ENCODE data around the gene PCDHGB4. TPM values are rescaled to one million over a fixed set of nuclear protein-coding genes. Genes with fewer than 3 reads are reported as not detected.

The PCDHGB4 gene
- total RNA-seq, 1 experiment from 2014 or later: not detected

GRCh38 chr5:141382469-141383294 lies 4.8 kb upstream of the PCDHGB4 start, which contains the start of gene PCDHGA7:
TSS of gene PCDHGA7 (plus strand) at chr5:141382742. CDS start at chr5:141382900, 158 bp downstream.
- no peaks in the 10 kb centered on the region for H3K79me2 ChIP-seq (ENCODE audit: low read depth)
- H3K36me3 ChIP-seq (ENCODE audit: low read depth): no peaks in the 10 kb centered on the region
- H3K4me1 ChIP-seq (replicated peaks; ENCODE audit: insufficient read depth): no peaks in the 10 kb centered on the region
- intact Hi-C loops (cut with micrococcal nuclease; ENCODE audit: unreplicated experiment): no loop called here
- no peak for DNase-seq
- H2AFZ ChIP-seq: no peak within 1 kb of the TSS
- no peak within 1 kb of the TSS for H3K4me2 ChIP-seq
- H3F3A ChIP-seq (ENCODE audit: insufficient read depth, low read depth): no peaks in the 10 kb centered on the region
- TF ChIP-seq EZH2 (IDR thresholded peaks at IDR 0.05; ENCODE audit: low read depth) (no peak), CTCF (conservative IDR thresholded peaks at IDR 0.05) (no peak)
- no peak within 1 kb of the TSS for H3K4me3 ChIP-seq
- ChIA-PET POLR2A (ENCODE audit: unreplicated experiment) (no interaction called here), CTCF (no interaction called here)
- no peaks in the 10 kb centered on the region for H4K20me1 ChIP-seq (ENCODE audit: insufficient read depth)
- BruUV-seq (replicated peaks): no TSS peak
- no peaks in the 10 kb centered on the region for H3K9me3 ChIP-seq (ENCODE audit: insufficient read depth, low read depth)
- peaks cover 49% of the 10 kb centered on the region for H3K27me3 ChIP-seq (ENCODE audit: insufficient read depth, low read depth)
- H3K27ac ChIP-seq: no peak within 1 kb of the TSS
- H3K9me2 ChIP-seq (ENCODE audit: insufficient read depth): no peaks in the 10 kb centered on the region

- no peak overlapping the region for H2AFZ ChIP-seq
- H3K27me3 ChIP-seq (ENCODE audit: insufficient read depth, low read depth): peaks cover 51% of the 10 kb centered on the region
- BruUV-seq (replicated peaks): no TSS peak
- H3K36me3 ChIP-seq (ENCODE audit: low read depth): no peaks in the 10 kb centered on the region
- H3K9me2 ChIP-seq (ENCODE audit: insufficient read depth): no peaks in the 10 kb centered on the region
- no peaks in the 10 kb centered on the region for H3K9me3 ChIP-seq (ENCODE audit: insufficient read depth, low read depth)
- H3F3A ChIP-seq (ENCODE audit: insufficient read depth, low read depth): no peaks in the 10 kb centered on the region
- H3K4me2 ChIP-seq: no peak overlapping the region
- ChIA-PET POLR2A (ENCODE audit: unreplicated experiment) (interaction anchor here (0.6 kb wide), 1 partner anchor 135 kb away, joined by 3 read pairs; no protein-coding TSS in a partner anchor), CTCF (no interaction called here)
- no peaks in the 10 kb centered on the region for H4K20me1 ChIP-seq (ENCODE audit: insufficient read depth)
- TF ChIP-seq EZH2 (IDR thresholded peaks at IDR 0.05; ENCODE audit: low read depth) (no peak), CTCF (conservative IDR thresholded peaks at IDR 0.05) (no peak)
- H3K4me1 ChIP-seq (replicated peaks; ENCODE audit: insufficient read depth): no peaks in the 10 kb centered on the region
- no peaks in the 10 kb centered on the region for H3K79me2 ChIP-seq (ENCODE audit: low read depth)
- H3K4me3 ChIP-seq: no peak overlapping the region
- DNase-seq: no peak
- H3K27ac ChIP-seq: no peak overlapping the region
- intact Hi-C loops (cut with micrococcal nuclease; ENCODE audit: unreplicated experiment): no loop called here
Observed at GRCh38 chr5:141383345-141383744, 4.2 kb upstream of the PCDHGB4 start.

GRCh38 chr5:141384471-141385267 lies 2.8 kb upstream of the PCDHGB4 start:
- Histone ChIP-seq H3K9me2 (ENCODE audit: insufficient read depth) (no peaks in the 10 kb centered on the region), H4K20me1 (ENCODE audit: insufficient read depth) (no peaks in the 10 kb centered on the region), H2AFZ (no peak overlapping the region; the same call in 1 of the 2 replicates), H3K79me2 (ENCODE audit: low read depth) (no peaks in the 10 kb centered on the region), H3K27ac (no peak overlapping the region), H3K4me2 (no peak overlapping the region), H3K36me3 (ENCODE audit: low read depth) (no peaks in the 10 kb centered on the region), H3K4me1 (replicated peaks; ENCODE audit: insufficient read depth) (no peaks in the 10 kb centered on the region), H3K4me3 (no peak overlapping the region), H3K9me3 (ENCODE audit: insufficient read depth, low read depth) (no peaks in the 10 kb centered on the region), H3K27me3 (ENCODE audit: insufficient read depth, low read depth) (peaks cover 54% of the 10 kb centered on the region), H3F3A (ENCODE audit: insufficient read depth, low read depth) (no peaks in the 10 kb centered on the region)
- intact Hi-C loops (cut with micrococcal nuclease; ENCODE audit: unreplicated experiment): no loop called here
- no TSS peak for BruUV-seq (replicated peaks)
- DNase-seq: no peak
- TF ChIP-seq CTCF (conservative IDR thresholded peaks at IDR 0.05) (no peak), EZH2 (IDR thresholded peaks at IDR 0.05; ENCODE audit: low read depth) (no peak)
- POLR2A ChIA-PET (ENCODE audit: unreplicated experiment): no interaction called here
- CTCF ChIA-PET: no interaction called here

Measured in PC-9 (cell line).